SHP77 (cell line): ENCODE measurements around the gene RNF31.
"Not testable (repeated sequence)": the region's sequence is repeated elsewhere in the genome, so short reads cannot be mapped to it uniquely, and the experiment has no call there.

Source experiments
- DNase-seq, 2 experiments: peaks; one replicate each; lab custom pipeline; 2025; lab: John Stamatoyannopoulos, UW

The RNF31 gene

DNA sequence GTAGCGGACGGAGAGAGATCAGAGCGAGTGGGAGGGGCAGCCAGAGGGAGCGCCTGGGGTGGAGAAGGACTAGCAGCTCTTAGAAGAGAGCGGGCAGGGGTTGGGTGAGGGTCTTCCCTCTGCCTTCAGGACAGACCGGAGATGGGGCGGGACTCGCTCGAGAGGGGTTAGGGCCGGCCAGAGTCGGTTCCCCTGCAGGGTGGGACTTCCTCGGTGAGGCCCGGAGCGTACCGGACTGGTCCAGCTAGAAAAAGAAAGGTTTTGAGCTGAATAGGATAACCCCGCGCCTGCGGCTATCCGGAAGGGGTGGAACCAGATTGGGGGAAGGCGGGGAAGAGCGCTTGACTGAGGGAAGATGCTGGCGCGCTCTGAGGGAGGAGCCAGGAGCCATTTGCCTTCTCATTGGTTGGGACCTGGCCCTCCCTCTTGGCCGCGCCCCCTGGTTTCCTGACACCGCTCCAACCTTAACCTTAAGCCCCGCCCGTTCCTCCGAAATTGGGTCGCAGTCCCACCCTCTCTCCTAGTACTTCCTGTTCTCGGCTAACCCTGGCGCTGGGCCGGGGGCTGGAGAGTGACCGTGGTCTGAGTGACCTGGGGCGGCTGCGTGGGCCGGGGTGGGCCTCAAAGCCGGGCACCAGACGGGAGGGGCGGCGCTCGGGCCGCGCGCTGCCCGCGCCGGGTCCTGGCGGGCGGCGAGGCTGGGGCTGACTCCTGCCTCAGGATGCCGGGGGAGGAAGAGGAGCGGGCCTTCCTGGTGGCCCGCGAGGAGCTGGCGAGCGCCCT lies at the start of gene RNF31:
Gene RNF31, plus strand, starts transcription at position 521 of the 783 bp plus-strand sequence. Its CDS starts 201 bp downstream, at position 722.
- DNase-seq: peak; percentile 99

DNA sequence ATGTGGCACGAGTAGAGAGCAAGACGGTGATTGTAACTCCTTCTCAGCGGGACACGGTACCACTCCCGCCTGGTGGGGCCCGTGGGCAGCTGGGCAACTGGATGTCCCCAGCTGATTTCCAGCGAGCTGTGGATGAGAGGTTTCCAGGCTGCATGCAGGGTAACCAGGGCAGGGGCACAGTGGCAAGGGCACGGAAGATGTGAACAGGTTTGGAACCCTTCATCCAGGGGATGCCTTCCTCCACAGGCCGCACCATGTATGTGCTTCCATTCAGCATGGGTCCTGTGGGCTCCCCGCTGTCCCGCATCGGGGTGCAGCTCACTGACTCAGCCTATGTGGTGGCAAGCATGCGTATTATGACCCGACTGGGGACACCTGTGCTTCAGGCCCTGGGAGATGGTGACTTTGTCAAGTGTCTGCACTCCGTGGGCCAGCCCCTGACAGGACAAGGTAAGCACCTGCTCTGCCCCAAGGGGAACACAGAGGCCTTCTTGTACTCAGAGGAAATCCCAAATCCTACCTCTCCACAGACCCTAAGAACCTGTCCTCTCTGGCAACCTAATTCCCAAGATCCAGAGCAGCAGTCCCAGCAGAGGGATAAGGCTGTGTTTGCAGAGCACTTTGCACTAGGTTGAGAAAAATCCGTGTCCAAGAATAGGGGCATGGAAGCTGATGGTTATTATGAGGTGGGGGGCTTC lies 48.9 kb upstream of the RNF31 start:
- no peak for DNase-seq

DNA sequence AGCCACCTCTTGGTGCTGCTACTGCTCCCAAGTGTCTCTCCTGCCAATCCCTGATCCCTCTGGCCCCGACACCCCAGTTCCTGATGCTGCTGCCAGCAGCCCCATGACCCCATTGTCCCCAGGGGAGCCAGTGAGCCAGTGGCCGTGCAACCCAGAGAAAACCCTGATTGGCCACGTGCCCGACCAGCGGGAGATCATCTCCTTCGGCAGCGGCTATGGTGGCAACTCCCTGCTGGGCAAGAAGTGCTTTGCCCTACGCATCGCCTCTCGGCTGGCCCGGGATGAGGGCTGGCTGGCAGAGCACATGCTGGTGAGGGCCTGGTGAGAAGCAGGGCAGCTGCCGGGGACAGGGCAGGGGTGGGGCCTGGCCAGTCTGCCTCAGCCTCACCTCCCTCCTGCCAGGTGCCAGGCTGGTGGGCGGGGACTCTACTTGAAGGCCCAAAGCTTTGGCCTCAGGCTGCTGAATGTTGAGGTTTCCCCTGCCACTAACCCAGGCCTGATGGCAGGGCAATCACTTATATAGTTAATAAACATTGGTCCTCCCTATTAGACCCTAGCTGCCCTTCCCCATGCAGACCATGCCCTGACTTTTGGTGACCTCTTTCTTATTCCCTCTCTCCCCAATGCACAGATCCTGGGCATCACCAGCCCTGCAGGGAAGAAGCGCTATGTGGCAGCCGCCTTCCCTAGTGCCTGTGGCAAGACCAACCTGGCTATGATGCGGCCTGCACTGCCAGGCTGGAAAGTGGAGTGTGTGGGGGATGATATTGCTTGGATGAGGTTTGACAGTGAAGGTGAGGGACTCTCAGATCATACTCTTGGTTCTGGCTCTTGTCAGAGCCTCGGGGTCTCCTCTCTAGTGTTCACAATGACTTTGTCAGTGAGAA lies 48.1 kb upstream of the RNF31 start:
- no peak for DNase-seq

DNA sequence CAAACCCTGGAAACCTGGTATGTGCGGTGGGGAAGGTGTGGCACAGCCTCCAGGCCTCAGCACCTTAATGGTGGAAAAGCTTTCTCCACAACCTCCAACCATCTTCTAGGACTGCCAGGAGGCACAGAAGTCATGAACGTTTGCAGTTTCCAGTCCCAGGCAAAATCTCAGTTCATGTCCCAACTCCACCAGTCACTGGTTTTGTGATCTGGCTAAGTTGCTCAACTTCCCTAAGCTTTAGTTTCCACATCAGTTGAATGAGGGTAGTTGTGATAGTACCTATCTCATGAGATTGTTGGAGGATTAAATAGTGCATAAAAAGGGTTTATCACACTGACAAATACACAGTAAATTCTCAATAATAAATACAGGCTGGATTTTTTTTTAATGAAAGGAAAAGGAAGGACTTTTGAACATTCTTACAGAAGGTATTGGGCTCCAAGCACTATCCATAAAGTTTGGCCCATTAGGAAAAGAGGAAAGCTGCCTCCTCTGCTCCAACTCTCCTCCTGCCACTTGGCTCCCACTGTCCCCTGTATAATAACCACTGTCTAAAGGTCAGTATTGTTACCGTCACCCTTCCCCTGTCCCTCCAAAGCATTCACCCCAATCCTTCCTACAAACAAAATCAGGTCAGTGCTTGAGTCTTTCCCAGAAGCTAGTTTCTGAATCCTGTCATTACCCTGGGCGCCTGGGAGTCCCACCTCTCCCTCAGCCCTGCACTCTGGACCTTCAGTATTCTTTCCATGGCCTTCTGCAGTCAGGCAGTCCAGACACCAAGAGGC lies 46.9 kb upstream of the RNF31 start:
- no peak for DNase-seq

DNA sequence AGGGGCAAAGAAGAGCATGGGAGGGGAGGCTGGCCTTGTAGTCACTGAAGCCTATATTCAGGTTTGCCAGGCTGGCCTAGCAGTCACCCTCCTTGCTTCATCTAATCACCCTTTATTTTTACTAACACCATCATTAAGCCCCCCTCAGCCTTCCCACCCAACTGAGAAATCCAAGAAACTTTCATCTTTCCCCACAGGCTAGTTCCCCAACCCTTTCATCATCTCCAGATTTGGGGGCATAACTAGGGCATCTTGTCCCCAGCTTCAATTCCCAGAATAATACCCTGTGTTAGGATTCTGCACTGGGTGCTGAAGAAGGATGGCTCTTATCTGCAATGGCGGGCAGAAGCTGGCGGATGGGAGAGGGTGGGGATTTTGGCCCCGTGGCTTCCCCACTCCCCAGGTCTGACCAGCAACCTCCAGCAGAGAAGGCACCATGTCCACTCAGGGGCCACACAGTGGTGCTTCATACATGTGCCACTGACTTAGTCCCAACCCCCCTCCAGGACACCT lies 46.3 kb upstream of the RNF31 start:
- DNase-seq: no peak

DNA sequence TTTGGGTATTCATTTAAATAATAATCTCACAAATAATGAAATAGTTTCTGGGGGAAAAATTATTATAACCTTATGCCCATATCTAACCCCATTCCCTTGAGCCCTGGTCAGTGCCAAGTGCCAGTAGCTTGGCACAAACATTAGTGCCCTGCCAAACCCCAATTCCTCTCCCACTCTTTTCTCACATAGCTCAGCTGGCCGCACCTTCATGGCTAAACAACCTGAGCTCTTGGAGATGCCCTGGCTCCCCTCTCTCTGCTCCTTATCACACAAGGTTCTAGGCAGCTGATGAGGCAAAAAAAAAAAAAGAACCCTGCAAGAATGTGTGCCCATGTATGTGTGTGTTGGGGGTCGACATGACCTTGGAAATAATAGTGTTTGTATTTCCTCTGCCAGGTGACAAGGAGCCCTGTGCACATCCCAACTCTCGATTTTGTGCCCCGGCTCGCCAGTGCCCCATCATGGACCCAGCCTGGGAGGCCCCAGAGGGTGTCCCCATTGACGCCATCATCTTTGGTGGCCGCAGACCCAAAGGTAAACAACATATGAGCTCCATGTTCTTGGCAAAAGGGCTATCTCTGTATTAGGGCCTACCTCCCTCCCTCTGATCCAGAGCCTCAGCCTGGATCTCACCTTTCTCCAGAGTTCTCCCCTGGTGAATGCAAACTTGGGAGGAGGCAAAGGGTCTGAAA lies 44.8 kb upstream of the RNF31 start:
- DNase-seq: no peak

DNA sequence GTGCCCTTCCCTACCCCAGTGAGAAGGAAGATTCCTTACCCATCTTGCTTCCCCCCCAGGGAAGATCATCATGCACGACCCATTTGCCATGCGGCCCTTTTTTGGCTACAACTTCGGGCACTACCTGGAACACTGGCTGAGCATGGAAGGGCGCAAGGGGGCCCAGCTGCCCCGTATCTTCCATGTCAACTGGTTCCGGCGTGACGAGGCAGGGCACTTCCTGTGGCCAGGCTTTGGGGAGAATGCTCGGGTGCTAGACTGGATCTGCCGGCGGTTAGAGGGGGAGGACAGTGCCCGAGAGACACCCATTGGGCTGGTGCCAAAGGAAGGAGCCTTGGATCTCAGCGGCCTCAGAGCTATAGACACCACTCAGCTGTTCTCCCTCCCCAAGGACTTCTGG lies 43.8 kb upstream of the RNF31 start:
- DNase-seq: no peak

DNA sequence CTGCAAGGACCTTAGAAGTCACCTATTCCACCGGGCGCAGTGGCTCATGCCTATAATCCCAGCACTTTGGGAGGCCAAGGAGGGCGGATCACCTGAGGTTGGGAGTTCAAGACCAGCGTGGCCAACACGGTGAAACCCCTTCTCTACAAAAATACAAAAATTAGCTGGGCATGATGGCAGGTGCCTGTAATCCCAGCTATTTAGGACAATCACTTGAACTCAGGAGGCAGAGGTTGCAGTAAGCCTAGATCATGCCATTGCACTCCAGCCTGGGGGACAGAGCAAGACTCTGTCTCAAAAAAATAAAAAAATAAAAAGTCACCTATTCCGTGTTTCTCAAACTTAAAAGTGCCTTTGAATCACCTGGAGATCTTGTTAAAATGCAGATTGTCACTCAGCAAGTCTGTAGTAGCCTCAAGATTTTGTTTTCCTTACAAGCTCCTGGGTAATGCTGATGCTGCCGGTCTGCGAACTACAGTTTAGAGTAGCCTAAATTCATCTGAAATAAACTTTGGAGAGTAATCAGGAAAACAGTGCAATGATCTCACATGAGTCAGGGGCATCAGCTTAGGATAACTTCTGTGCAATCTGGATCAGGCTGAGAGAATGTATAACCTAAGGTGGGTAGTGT lies 41.6 kb upstream of the RNF31 start:
- not testable (repeated sequence) for DNase-seq

DNA sequence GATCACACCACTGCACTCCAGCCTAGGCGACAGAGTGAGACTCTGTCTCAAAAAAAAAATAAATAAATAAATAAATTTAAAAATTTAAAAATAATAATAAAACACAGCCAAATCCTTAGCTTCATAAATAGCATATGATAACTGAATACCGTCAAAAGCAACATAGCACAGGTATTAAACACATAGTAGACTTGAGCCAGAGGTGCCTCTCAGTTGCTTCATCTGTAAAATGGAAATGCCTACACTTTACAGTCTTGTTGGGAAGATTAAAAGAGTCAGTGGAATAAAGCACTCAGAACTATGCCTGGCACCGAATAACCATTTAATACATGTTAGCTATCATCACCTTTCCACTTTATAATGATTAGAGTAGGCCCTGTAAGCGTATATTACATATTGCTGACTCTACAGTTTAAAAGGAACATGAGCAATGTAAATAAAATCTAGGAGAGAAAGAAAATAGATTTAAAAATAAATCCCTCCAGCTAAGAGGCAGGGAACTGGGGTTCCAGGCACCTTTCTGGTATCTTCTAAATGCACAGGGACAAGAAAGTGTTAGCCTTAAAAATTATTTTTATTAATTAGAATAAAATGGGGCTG lies 40.5 kb upstream of the RNF31 start:
- DNase-seq: no peak

DNA sequence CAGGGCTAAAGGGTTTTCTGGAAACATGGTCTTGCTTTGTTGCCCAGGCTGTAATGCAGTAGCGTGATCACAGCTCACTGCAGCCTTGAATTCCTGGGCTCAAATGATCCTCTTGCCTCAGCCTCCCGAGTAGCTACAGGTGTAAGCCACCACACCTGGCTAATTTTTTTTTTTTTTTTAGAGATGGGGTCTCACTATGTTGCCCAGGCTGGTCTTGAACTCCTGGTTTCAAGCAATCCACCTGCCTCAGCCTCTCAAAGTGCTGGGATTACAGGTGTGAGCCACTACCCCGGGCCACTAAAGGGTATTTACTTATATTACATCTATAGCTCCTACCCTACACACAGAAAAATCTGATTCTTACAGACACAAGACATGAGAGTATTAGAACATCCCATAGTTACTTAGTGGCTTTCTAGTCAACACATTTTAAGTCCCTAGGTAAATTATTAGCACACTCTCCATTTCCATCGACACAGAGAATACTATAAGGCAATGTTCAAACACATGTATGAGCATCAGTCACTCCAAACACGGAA lies 38.9 kb upstream of the RNF31 start:
- DNase-seq: no peak

DNA sequence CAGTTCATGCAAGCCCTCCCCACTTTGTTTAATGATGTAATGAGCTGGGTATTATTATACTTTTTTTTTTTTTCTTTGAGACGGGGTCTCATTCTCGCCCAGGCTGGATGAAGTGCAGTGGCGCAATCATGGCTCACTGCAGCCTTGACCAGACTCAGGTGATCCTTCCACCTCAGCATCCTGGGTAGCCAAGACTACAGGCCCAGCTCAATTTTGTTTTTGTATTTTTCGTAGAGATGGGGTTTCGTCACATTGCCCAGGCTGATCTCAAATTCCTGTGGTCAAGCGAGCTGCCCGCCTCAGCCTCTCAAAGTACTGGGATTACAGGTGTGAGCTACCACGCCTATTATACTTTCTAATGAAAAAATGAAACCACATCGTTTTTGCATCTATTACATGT lies 37.2 kb upstream of the RNF31 start:
- DNase-seq: no peak

DNA sequence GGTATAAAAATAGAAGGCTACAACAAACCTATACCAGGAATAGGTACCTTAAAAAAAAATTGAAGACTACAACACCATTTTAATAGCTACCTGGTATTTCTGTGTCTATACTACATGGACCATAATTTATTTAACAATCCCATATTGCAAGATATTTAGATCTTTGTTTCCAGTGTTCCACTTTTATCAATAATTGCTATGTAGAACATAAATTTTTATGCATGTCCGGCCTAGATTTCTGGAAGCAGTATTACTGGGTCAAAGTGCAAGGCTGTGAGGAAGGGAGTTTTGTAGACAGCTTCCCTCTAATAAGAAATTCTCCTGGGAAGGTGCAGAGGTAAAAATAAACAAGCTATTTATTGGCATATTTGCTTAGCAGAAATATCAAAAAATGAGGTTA lies 36.8 kb upstream of the RNF31 start:
- DNase-seq: no peak

DNA sequence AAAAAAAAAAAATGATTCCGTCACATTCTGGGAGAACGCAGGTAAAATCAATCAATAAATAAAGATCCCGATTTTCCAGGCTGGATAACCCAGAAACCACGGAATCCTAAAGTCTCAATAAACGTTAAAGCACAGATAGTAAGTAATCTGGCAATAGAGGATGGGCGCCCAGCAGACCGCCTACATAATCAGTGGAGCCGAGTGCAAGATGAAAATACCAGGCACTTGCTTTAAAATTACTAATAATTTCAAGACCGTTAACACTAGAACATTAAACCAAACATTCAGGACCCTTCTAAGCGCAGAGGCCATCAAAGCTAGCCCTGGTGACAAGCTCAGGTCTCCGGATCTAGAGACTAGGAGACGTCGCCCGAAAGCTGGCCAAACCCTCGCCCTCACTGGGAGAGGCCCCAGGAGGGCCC lies 33.9 kb upstream of the RNF31 start:
- DNase-seq: no peak

DNA sequence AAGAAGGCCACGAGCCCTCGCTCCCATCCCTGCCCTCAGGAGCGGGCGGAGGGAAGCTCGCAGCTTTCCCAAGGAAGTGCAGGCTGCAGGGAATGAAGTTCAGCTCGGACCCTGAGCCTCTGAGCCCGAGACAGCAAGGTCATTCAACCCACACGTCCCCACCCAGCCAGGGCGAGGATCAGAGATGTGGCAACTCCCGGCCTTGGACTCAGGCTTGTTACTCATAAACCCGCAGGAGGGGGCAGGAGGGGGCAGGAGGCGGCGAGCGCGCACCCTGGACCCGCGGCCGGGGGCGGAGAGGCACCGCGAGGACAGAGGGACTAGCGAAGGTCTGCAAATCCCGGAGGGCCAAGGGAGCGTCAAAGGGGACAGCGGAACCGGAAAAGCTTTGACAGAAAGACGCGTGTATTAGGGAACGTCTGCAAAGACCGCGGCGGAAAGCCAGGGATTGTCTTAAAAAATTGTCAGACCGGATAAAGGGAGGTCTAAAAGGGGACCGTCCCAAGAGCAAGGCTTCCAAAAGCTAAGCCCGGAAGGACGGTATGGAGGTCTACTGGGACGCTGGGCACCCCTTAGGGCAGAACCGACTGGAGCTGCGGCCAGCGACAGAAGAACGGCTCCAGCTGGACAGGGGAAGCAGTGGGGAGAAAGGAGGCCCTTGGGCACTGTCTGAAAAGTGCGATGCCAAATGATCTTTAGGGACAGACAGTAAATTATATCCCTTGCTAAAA lies 33.3 kb upstream of the RNF31 start:
- DNase-seq: peak; percentile 96 to 97

DNA sequence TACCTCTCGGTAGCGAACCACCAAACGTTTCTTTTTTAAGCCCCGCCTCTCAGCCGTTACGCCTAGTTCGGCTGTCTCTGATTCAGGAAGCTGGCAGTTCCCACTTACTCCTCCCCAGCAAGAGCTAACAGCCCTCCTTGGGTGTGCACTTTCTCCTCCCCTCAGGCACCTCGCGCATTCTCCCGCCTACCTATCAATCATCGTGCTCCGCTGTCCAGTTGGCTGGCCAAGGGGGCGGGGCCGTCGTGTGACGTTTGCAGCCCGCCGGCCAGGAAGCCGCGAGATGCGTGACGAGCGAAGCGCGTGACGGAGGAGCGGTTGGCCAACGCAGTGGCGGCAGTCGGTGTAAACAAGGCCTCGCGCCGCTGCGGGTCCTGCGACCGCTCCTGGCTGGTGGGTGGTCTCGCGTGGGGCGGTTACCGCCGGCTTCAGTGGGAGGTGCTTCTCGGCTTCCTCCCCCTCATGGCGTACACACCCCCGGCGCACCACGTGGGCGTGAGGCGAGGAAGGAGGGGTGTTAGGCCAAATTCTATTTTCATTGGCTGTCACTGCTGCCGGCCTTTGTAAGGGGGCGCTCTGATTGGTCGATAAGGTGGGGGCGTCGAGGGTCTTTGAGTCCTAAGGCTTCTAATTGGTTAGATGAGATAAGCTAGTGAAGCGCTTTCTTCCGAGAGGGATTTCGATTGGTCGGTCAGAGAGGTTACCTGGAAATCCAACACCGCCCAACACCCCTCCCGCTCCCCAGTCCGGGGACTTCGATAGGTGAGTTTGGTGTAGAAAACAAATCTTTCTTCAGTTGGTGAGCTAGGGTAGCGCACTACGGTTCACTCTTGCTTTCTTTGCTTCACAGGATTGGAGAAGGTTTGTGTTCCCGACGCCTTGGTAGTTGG lies 32.5 kb upstream of the RNF31 start, which contains the start of the genes DCAF11 and NRL:
Gene DCAF11, plus strand, starts transcription at position 246 of the 890 bp plus-strand sequence. CDS start 818 bp downstream, outside the sequence.
Gene NRL, minus strand, starts transcription at position 418 of the 890 bp plus-strand sequence. CDS start 32,101 bp downstream, outside the sequence.
- peak; percentile 100 for DNase-seq

DNA sequence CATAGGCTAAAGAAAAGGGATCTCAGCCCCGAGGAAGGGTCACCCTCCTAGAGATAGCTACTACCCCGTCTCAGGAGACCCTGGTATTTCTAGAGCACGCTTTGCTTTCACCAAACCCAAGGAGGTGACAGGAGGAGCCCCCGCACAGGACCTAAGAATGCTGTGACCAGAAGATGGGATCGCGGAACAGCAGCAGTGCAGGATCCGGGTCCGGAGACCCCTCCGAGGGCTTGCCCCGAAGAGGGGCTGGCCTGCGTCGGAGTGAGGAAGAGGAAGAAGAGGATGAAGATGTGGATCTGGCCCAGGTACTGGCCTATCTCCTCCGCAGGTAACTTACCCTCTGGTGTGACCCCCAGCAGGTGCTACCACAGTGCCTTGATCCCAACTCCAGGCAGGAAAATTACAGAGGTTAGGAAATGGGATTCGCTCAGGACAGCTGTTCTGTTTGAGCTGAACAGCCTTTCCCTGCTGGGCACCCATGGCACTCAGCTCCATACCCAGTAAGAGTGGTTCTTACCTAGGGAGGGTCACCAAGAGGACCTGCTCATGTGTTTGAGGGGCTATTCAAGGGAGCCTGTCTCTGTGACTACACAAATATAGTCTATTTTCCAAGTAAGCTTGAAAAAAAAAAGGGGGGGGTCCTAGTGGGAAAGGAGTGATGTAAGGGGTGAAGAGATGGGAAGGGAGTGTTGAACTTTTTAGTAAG lies 31.7 kb upstream of the RNF31 start:
- DNase-seq: no peak
